ENCODE data around the gene SEMA4F. TPM values are rescaled to one million over a fixed set of nuclear protein-coding genes. Genes with fewer than 3 reads are reported as not detected.

The SEMA4F gene
- total and polyA plus RNA-seq, 8 donors = 0.46 to 65.3 (median 3.3) TPM

DNA sequence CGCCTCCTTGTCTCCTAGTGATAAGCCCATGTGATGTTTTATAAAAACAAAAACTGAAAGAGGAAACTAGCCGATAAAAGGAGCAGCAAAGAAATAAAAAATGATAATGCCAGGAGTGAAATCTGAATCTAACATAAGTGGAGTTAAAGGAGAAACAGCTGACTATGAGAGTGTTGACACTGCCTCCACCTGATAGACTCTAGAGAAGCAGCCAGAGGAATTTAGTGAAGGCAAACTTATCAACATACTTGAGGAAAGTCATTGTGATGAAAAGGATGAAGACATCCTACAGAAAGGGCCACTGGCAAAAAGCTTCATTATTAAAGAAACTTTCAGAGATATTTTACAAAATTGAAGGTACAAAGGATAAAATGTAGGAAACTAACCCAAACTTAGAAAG lies 7.8 kb upstream of the SEMA4F start:
- no peak overlapping the region for H3K4me3 ChIP-seq
- no peak overlapping the region for H3K27ac ChIP-seq
- WGBS, 5 donors = 45 to 74% (median 69%) methylated on average over 2 of the region's 2 CpGs
- peaks cover 0 to 33% (median 14%) of the 10 kb centered on the region in 3 donors for H3K27me3 ChIP-seq
- no peak for DNase-seq
- TF ChIP-seq, protein P1, sequence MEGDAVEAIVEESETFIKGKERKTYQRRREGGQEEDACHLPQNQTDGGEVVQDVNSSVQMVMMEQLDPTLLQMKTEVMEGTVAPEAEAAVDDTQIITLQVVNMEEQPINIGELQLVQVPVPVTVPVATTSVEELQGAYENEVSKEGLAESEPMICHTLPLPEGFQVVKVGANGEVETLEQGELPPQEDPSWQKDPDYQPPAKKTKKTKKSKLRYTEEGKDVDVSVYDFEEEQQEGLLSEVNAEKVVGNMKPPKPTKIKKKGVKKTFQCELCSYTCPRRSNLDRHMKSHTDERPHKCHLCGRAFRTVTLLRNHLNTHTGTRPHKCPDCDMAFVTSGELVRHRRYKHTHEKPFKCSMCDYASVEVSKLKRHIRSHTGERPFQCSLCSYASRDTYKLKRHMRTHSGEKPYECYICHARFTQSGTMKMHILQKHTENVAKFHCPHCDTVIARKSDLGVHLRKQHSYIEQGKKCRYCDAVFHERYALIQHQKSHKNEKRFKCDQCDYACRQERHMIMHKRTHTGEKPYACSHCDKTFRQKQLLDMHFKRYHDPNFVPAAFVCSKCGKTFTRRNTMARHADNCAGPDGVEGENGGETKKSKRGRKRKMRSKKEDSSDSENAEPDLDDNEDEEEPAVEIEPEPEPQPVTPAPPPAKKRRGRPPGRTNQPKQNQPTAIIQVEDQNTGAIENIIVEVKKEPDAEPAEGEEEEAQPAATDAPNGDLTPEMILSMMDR (IDR thresholded peaks at IDR 0.05) = no peak
- no peak for TF ChIP-seq POLR2AphosphoS5 (IDR thresholded peaks at IDR 0.05)
- TF ChIP-seq POLR2A (IDR thresholded peaks at IDR 0.05) = no peak
- no peak for TF ChIP-seq EP300 (IDR thresholded peaks at IDR 0.05)
- intact Hi-C loops (cut with DNase I; ENCODE audit: low total_unique reads) = no loop called here
- no peaks in the 10 kb centered on the region for H3K36me3 ChIP-seq
- no peaks in the 10 kb centered on the region for H3K9me3 ChIP-seq
- H3K4me1 ChIP-seq = no peaks in the 10 kb centered on the region

DNA sequence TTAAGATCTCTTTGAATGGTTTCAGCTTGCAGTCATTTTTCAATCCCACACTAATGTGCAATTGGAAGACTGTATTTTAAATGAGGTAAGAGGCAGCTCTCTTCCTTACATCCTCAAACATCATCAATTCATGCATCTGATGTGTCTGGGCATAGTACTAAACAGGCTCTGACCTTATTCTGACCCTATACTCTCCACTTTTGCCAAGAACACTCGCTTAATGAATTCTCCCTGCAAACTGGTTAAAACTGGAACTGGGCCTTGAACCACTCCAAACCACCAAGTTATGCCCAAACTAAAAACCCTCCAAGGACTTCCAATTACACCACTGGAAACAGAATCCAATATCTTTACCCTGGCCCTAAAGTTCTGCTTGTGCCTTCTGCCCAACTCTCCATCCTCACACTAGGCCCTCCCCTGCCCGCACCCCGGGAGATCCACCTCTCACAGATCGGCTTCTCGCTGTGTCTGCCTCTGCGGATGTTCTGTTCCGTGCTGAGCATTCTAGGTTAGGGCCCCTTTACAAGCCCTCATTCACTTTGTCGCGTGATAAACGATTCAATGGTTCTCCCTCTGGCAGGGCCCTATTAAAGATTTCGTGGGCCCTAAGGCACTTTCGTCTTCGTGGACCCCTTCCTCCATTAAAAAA lies 7.1 kb upstream of the SEMA4F start:
- intact Hi-C loops (cut with DNase I; ENCODE audit: low total_unique reads) = no loop called here
- H3K9me3 ChIP-seq = no peaks in the 10 kb centered on the region
- peaks cover 0 to 29% (median 14%) of the 10 kb centered on the region in 3 donors for H3K27me3 ChIP-seq
- no peaks in the 10 kb centered on the region for H3K36me3 ChIP-seq
- WGBS, 5 donors = 96 to 97% (median 97%) methylated on average over 13 of the region's 13 CpGs
- no peak overlapping the region for H3K4me3 ChIP-seq
- no peak overlapping the region for H3K27ac ChIP-seq
- H3K4me1 ChIP-seq = no peaks in the 10 kb centered on the region
- no peak for DNase-seq
- TF ChIP-seq POLR2AphosphoS5 (IDR thresholded peaks at IDR 0.05) = no peak
- no peak for TF ChIP-seq EP300 (IDR thresholded peaks at IDR 0.05)
- no peak for TF ChIP-seq POLR2A (IDR thresholded peaks at IDR 0.05)

DNA sequence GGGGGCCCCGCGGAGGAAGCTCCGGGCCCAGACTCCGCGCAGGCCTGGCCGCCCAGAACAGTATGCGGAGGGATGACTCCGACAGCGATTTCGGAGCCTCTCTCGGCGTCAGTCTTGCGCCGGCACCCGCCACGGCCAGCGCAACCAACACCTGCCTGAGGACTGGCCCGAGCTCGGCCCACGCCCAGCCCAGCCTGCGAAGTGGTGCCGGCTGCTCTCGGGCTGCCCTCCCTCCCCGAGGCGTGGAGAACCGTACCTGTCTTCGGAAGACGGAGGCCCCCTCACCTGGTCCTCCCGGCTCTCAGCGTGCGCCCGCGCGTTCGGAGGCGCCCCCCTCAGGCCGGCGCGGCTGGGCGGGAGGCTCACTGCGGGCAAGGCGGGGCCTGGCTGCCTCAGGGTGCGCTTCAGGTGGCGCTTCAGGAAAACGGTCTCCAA lies 6.0 kb upstream of the SEMA4F start, which contains the start of gene M1AP:
Gene M1AP, minus strand, starts transcription at position 322 of the 435 bp plus-strand sequence. CDS start 8,055 bp downstream, outside the sequence.
- TF ChIP-seq EP300 (IDR thresholded peaks at IDR 0.05) = no peak
- no peak for TF ChIP-seq POLR2A (IDR thresholded peaks at IDR 0.05)
- TF ChIP-seq POLR2AphosphoS5 (IDR thresholded peaks at IDR 0.05) = no peak
- TF ChIP-seq, protein P1 (IDR thresholded peaks at IDR 0.05) = no peak
- Histone ChIP-seq H3K27ac (no peak within 1 kb of the TSS), H3K9me3 (no peaks in the 10 kb centered on the region), H3K4me3 (peak within 1 kb of the TSS; percentile 25 to 44 (median 33)), H3K27me3 (peaks cover 0 to 29% (median 14%) of the 10 kb centered on the region in 3 donors), H3K4me1 (no peaks in the 10 kb centered on the region), H3K36me3 (no peaks in the 10 kb centered on the region)
- 9 to 16% (median 13%) methylated on average over 15 to 45 of the region's 45 CpGs for WGBS, 5 donors
- DNase-seq = peak; percentile 28 to 53
- intact Hi-C loops (cut with DNase I; ENCODE audit: low total_unique reads) = no loop called here

DNA sequence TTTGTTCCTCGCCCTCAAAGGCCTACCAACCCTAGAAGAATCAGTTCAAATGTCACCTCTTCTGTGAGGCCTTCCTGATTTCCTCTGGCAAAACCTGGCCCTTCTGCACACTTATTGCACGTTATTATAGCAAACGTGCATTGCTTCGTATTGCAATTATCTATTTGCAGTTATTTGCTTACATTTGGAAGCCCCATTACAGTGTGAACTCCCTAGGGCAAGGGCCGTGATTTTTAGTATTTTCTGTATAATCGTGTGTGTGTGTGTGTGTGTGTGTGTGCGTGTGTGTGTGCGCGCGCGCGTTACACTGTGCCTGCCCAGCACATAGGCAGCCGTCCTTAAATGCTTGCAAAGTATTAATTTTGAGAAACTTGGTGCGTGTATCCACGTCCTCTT lies 460 bp upstream of the SEMA4F start:
- intact Hi-C loops (cut with DNase I; ENCODE audit: low total_unique reads) = no loop called here
- Histone ChIP-seq H3K9me3 (no peaks in the 10 kb centered on the region), H3K27me3 (peaks cover 0 to 9% (median 3%) of the 10 kb centered on the region in 3 donors), H3K36me3 (peaks cover 0 to 13% (median 7%) of the 10 kb centered on the region in 4 donors), H3K4me1 (peaks cover 4 to 15% (median 11%) of the 10 kb centered on the region in 4 donors), H3K27ac (peak overlapping the region in 4 of 5 donors; percentile 56 to 80 (median 63)), H3K4me3 (peak overlapping the region; percentile 59 to 78 (median 66))
- DNase-seq = no peak
- 6 to 14% (median 8%) methylated on average over 15 of the region's 15 CpGs for WGBS, 5 donors
- TF ChIP-seq EP300 (IDR thresholded peaks at IDR 0.05) (no peak), POLR2A (IDR thresholded peaks at IDR 0.05) (no peak), POLR2AphosphoS5 (IDR thresholded peaks at IDR 0.05) (no peak)
- TF ChIP-seq, protein P1 (IDR thresholded peaks at IDR 0.05) = no peak

DNA sequence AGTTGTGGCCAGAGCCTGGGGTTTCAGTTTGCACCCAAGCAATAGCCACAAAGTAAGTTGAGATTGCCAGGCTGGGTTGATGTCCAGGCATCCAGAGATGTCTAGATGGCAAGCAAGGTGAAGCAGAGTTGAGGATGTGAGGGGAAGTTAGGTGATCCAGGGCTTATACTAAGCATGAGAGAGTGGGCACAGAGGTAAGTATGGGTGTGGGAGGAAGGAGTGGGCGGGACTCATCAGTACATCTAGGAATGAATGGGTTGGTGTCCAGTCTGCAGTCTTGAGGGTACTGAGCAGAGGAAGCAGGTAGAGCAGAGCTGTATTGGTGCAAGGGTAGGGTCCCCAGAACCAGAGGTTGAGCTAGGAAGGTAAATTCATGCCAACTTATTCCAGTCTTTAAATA lies 1.5 kb downstream of the SEMA4F start:
- DNase-seq = no peak
- no peak for TF ChIP-seq POLR2AphosphoS5 (IDR thresholded peaks at IDR 0.05)
- TF ChIP-seq EP300 (IDR thresholded peaks at IDR 0.05) = no peak
- TF ChIP-seq, protein P1 (IDR thresholded peaks at IDR 0.05) = no peak
- no peak for TF ChIP-seq POLR2A (IDR thresholded peaks at IDR 0.05)
- Histone ChIP-seq H3K4me3 (no peak overlapping the region), H3K9me3 (no peaks in the 10 kb centered on the region), H3K27ac (no peak overlapping the region), H3K4me1 (peaks cover 4 to 15% (median 11%) of the 10 kb centered on the region in 4 donors), H3K36me3 (peaks cover 0 to 29% (median 13%) of the 10 kb centered on the region in 4 donors), H3K27me3 (no peaks in the 10 kb centered on the region)
- WGBS, 5 donors = 93 to 100% (median 94%) methylated on average over 1 of the region's 1 CpG
- intact Hi-C loops (cut with DNase I; ENCODE audit: low total_unique reads) = no loop called here

Data from stomach (tissue), 9 donors.